Inflammatory macrophage (primary cell): ENCODE measurements around the gene PRKG1.
"Not testable (repeated sequence)": the region's sequence is repeated elsewhere in the genome, so short reads cannot be mapped to it uniquely, and the experiment has no call there.

Experiments used
- DNase-seq, 2 donors: peaks; one replicate each; pipeline ENCODE4 v3.0.0-alpha.2; 2020 to 2022

The PRKG1 gene

GRCh38 chr10:52187521-52188258 lies 1113.4 kb downstream of the PRKG1 start:
- DNase-seq = no peak

- DNase-seq = no peak
Observed at GRCh38 chr10:52191049-52191448, 1116.8 kb downstream of the PRKG1 start.

GRCh38 chr10:52194191-52194590 lies 1119.9 kb downstream of the PRKG1 start:
- DNase-seq = no peak

- no peak for DNase-seq
Observed at GRCh38 chr10:52194716-52195115, 1120.4 kb downstream of the PRKG1 start.

GRCh38 chr10:52197098-52197497 lies 1122.8 kb downstream of the PRKG1 start:
- no peak for DNase-seq

GRCh38 chr10:52198540-52198939 lies 1124.3 kb downstream of the PRKG1 start:
- no peak for DNase-seq

GRCh38 chr10:52204906-52205305 lies 1130.6 kb downstream of the PRKG1 start:
- not testable (repeated sequence) for DNase-seq

- DNase-seq = no peak
Observed at GRCh38 chr10:52208365-52208764, 1134.1 kb downstream of the PRKG1 start.

- no peak for DNase-seq
Observed at GRCh38 chr10:52210161-52210560, 1135.9 kb downstream of the PRKG1 start.

- DNase-seq = no peak
Observed at GRCh38 chr10:52212062-52212461, 1137.8 kb downstream of the PRKG1 start.

- no peak for DNase-seq
Observed at GRCh38 chr10:52212802-52213201, 1138.5 kb downstream of the PRKG1 start.

GRCh38 chr10:52213321-52213752 lies 1139.0 kb downstream of the PRKG1 start:
- DNase-seq = no peak

GRCh38 chr10:52215745-52216361 lies 1141.6 kb downstream of the PRKG1 start:
- DNase-seq = peak; percentile 59 to 61

GRCh38 chr10:52216852-52217251 lies 1142.6 kb downstream of the PRKG1 start:
- DNase-seq = peak; percentile 58 to 68

GRCh38 chr10:52217531-52217930 lies 1143.2 kb downstream of the PRKG1 start:
- no peak for DNase-seq

- no peak for DNase-seq
Observed at GRCh38 chr10:52220947-52221346, 1146.7 kb downstream of the PRKG1 start.

GRCh38 chr10:52221923-52222322 lies 1147.6 kb downstream of the PRKG1 start:
- no peak for DNase-seq

- no peak for DNase-seq
Observed at GRCh38 chr10:52226197-52226847, 1152.0 kb downstream of the PRKG1 start.

- DNase-seq = no peak
Observed at GRCh38 chr10:52228556-52228955, 1154.3 kb downstream of the PRKG1 start.

- DNase-seq = no peak
Observed at GRCh38 chr10:52229291-52229931, 1155.1 kb downstream of the PRKG1 start.

GRCh38 chr10:52232561-52233350 lies 1158.5 kb downstream of the PRKG1 start:
- DNase-seq = peak; percentile 73 to 78

GRCh38 chr10:52233351-52233991 lies 1159.2 kb downstream of the PRKG1 start:
- not testable (repeated sequence) for DNase-seq
